Fibroblast of lung (primary cell): ENCODE results near the gene CTNND2. TPM values are rescaled to one million over a fixed set of nuclear protein-coding genes. Genes with fewer than 3 reads are reported as not detected.
A peak's percentile ranks its signal among the peaks of the same experiment; 100 is the strongest.

Experiments used
- DNase-seq, 2 donors: peaks; one replicate each; pipeline versions ENCODE4 v3.0.0 to v3.0.0-alpha.2; 2010; ENCODE audit warnings: low read depth in 2 of 2
- H2AFZ ChIP-seq: 2 replicates; pipeline ENCODE4 v1.5.1; 2012; ENCODE audit warnings: low read length, control low read depth, inconsistent platforms
- H3K27ac ChIP-seq: 2 replicates; pipeline ENCODE4 v1.5.1; 2011; ENCODE audit warnings: low read length, control low read depth; ENCODE audit not compliant: insufficient read depth
- H3K27me3 ChIP-seq: 2 replicates; pipeline ENCODE4 v1.5.1; 2011; ENCODE audit warnings: mild to moderate bottlenecking, low read length; ENCODE audit not compliant: control insufficient read depth, insufficient read depth
- H3K36me3 ChIP-seq: 2 replicates; pipeline ENCODE4 v1.5.1; 2011; ENCODE audit warnings: low read length; ENCODE audit not compliant: control insufficient read depth, insufficient read depth
- H3K4me1 ChIP-seq: 2 replicates; pipeline ENCODE4 v1.5.1; 2011; ENCODE audit warnings: low read length; ENCODE audit not compliant: control insufficient read depth, insufficient read depth; ENCODE audit errors: extremely low read depth
- H3K4me2 ChIP-seq: 2 replicates; pipeline ENCODE4 v1.5.1; 2011; ENCODE audit warnings: low read length, control low read depth; ENCODE audit not compliant: insufficient read depth; ENCODE audit errors: extremely low read depth
- H3K4me3 ChIP-seq, 4 experiments: fragments of 200-600 bp in 1 of 4; sonication (generic) in 1 of 4; replicated peaks in 1 of 4; 2 replicates each; pipeline ENCODE4 v1.5.1; 2011 to 2016; ENCODE audit warnings: low read length in 4 of 4, low read depth in 3 of 4, mild to moderate bottlenecking in 3 of 4, control low read depth in 2 of 4, inconsistent platforms in 1 of 4, mixed read lengths in 1 of 4; ENCODE audit not compliant: insufficient read depth in 1 of 4; ENCODE audit errors: control extremely low read depth in 1 of 4
- H3K79me2 ChIP-seq: 2 replicates; pipeline ENCODE4 v1.5.1; 2012; ENCODE audit warnings: mild to moderate bottlenecking, low read length, inconsistent platforms; ENCODE audit not compliant: control insufficient read depth, insufficient read depth
- H3K9ac ChIP-seq: 2 replicates; pipeline ENCODE4 v1.5.1; 2011; ENCODE audit warnings: mild to moderate bottlenecking, low read length, control low read depth; ENCODE audit not compliant: insufficient read depth
- H3K9me3 ChIP-seq: 2 replicates; pipeline ENCODE4 v1.5.1; 2012; ENCODE audit warnings: low read depth, low read length; ENCODE audit not compliant: control insufficient read depth, insufficient read depth
- H4K20me1 ChIP-seq: 2 replicates; pipeline ENCODE4 v1.5.1; 2011; ENCODE audit warnings: low read length; ENCODE audit not compliant: control insufficient read depth, insufficient read depth; ENCODE audit errors: extremely low read depth
- CTCF ChIP-seq, 2 donors: IDR thresholded peaks in 1 of 2; conservative IDR thresholded peaks in 1 of 2; 1 replicate in 1 of 2; 2 replicates in 1 of 2; pipeline ENCODE4 v1.5.1; 2011 to 2012; ENCODE audit warnings: low read length in 2 of 2, control low read depth in 1 of 2, inconsistent platforms in 1 of 2, low read depth in 1 of 2, mild to moderate bottlenecking in 1 of 2
- EZH2 ChIP-seq: IDR thresholded peaks from 2 replicates; pipeline ENCODE4 v1.5.1; 2012; ENCODE audit warnings: low read length, control low read depth, mild to moderate bottlenecking; ENCODE audit errors: missing control alignments
- polyA plus RNA-seq, 2 donors: library from polyadenylated mRNA; depleted of rRNA in 1 of 2; stranded (reverse) in 1 of 2; unstranded in 1 of 2; fragments of >200 nt; gene quantifications; 2 replicates each; pipeline ENCODE4 v1.2.1, GENCODE V29; 2011 to 2012; ENCODE audit warnings: missing spikeins in 1 of 2
- total RNA-seq: library from RNA; depleted of rRNA; stranded (reverse); fragments of >200 nt; gene quantifications from 2 replicates; pipeline ENCODE4 v1.2.1, GENCODE V29; 2014

CTNND2 gene
- total and polyA plus RNA-seq, 2 donors (not counting 1 experiment from before 2014, with no cell fraction given): not detected

GRCh38 chr5:11062397-11062796 lies 841.8 kb downstream of the CTNND2 start:
- DNase-seq: peak; percentile 2 to 66
- Histone ChIP-seq H3K27ac (no peak overlapping the region), H3K4me3 (no peak overlapping the region), H3K4me2 (no peak overlapping the region), H2AFZ (no peak overlapping the region), H3K9me3 (no peaks in the 10 kb centered on the region), H4K20me1 (no peaks in the 10 kb centered on the region), H3K4me1 (no peaks in the 10 kb centered on the region), H3K9ac (no peak overlapping the region), H3K36me3 (no peaks in the 10 kb centered on the region), H3K27me3 (no peaks in the 10 kb centered on the region), H3K79me2 (no peaks in the 10 kb centered on the region)
- TF ChIP-seq EZH2: no peak
- TF ChIP-seq CTCF (conservative IDR thresholded peaks at IDR 0.05 in 1 of 2, IDR thresholded peaks at IDR 0.05 in 1 of 2; ENCODE audit: low read depth in 1 of 2, low read length in 2 of 2): no peak

GRCh38 chr5:11056560-11056959 lies 847.7 kb downstream of the CTNND2 start:
- H4K20me1 ChIP-seq: no peaks in the 10 kb centered on the region
- no peaks in the 10 kb centered on the region for H3K36me3 ChIP-seq
- no peak for DNase-seq
- no peaks in the 10 kb centered on the region for H3K4me1 ChIP-seq
- no peak overlapping the region for H3K4me3 ChIP-seq
- H3K4me2 ChIP-seq: no peak overlapping the region
- no peaks in the 10 kb centered on the region for H3K9me3 ChIP-seq
- H3K27ac ChIP-seq: no peak overlapping the region
- no peak overlapping the region for H3K9ac ChIP-seq
- H3K27me3 ChIP-seq: no peaks in the 10 kb centered on the region
- TF ChIP-seq EZH2: no peak
- no peak for TF ChIP-seq CTCF (conservative IDR thresholded peaks at IDR 0.05 in 1 of 2, IDR thresholded peaks at IDR 0.05 in 1 of 2; ENCODE audit: low read depth in 1 of 2, low read length in 2 of 2)
- H2AFZ ChIP-seq: no peak overlapping the region
- H3K79me2 ChIP-seq: no peaks in the 10 kb centered on the region

- H3K36me3 ChIP-seq: no peaks in the 10 kb centered on the region
- H3K9me3 ChIP-seq: no peaks in the 10 kb centered on the region
- H4K20me1 ChIP-seq: no peaks in the 10 kb centered on the region
- DNase-seq: no peak
- H3K27ac ChIP-seq: no peak overlapping the region
- no peak overlapping the region for H3K4me3 ChIP-seq
- no peaks in the 10 kb centered on the region for H3K27me3 ChIP-seq
- H3K79me2 ChIP-seq: no peaks in the 10 kb centered on the region
- H2AFZ ChIP-seq: no peak overlapping the region
- H3K9ac ChIP-seq: no peak overlapping the region
- no peaks in the 10 kb centered on the region for H3K4me1 ChIP-seq
- TF ChIP-seq CTCF (conservative IDR thresholded peaks at IDR 0.05 in 1 of 2, IDR thresholded peaks at IDR 0.05 in 1 of 2; ENCODE audit: low read depth in 1 of 2, low read length in 2 of 2) (no peak), EZH2 (no peak)
- no peak overlapping the region for H3K4me2 ChIP-seq
Measured at GRCh38 chr5:11054014-11054413, 850.2 kb downstream of the CTNND2 start.
